Embryonic facial prominence (tissue), 1 donor: ENCODE results near the gene KDM4E.

Experiments
- DNase-seq: peaks from one replicate; pipeline ENCODE4 v3.0.0-alpha.2; 2016; ENCODE audit errors: extremely low spot score

Gene KDM4E

GRCh38 chr11:95050595-95051202, 25.6 kb downstream of the KDM4E start:
- no peak for DNase-seq

DNA sequence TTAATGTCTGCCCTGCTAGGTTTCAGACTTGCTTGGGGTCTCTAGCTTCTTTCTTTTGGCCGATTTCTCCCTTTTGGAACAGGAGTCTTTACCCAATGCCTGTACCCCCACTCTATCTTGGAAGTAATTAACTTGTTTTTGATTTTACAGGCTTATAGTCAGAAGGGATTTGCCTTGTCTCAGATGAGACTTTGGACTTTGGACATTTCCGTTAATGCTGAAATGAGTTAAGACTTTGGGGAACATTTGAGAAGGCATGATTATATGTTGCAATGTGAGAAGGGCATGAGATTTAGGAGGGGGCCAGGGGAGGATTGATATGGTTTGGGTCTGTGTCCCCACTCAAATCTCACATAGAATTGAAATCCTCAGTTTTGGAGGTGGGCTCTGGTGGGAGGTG, 29.3 kb downstream of the KDM4E start:
- DNase-seq, result no peak

DNA sequence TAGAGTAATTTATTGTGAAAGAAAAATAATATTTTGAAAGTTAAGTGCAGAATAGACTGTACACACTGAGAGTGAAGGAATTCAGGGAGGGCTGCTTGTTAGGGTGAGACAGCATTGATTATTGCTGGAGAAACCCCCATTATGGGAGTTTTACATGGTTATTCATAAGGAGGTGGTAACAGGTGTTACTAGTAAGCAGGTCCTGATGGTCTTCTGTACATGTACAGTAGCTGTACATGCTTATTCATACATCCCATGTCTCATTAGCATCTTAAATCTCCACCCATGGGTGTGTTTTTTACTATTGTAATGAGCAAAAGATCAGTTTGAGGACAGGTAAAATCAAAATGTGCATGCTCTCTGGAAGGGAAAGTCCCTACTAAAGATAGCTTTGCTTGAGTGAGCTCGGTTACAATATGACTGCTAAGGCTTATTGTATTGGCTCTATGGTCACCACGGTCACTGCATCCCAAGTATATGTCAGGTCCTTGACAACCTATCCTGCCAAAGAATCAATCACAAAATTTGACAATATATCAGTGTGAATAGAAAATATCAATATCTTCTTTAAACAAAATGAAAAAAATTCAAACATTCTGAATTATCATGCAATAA, 30.3 kb downstream of the KDM4E start:
- DNase-seq, result no peak

DNA sequence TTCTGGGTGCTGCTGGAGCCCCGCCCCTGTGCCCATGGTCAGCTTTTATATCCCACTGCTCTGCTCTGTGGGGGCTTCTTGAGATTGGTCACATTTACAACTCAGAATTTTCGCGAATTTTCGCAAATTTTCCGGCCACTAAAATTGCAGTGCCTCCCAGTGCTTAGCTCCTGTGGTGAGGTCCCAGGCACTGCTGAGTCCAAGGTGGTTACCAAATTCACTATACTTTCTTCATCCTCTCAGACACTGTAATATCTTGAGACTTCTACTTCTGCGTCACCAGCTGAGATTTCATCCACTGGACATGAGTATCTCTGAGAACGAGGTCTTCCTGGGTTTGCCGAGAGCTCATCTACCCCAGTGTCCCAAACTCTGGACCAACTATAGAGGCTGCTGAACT, 32.9 kb downstream of the KDM4E start:
- no peak for DNase-seq

DNA sequence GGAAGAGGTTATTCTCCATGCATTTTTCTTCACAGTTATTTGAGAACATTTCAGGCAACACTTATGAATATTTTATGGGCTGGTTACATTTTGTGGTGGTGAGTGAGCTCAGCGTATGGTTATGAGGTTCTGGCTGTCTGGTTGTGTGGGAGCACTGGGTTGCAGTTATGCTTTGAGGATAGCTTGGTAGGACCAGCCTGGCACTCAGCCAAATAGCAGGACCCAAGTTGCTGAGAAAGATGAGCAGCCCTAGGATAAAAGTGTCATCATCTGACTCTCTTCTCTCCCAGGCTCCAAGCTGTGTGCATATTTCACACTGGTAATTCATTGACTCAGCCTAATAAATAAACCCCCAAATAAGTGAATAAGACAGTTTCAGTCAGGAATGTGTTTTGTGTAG, 33.6 kb downstream of the KDM4E start:
- DNase-seq, result no peak

DNA sequence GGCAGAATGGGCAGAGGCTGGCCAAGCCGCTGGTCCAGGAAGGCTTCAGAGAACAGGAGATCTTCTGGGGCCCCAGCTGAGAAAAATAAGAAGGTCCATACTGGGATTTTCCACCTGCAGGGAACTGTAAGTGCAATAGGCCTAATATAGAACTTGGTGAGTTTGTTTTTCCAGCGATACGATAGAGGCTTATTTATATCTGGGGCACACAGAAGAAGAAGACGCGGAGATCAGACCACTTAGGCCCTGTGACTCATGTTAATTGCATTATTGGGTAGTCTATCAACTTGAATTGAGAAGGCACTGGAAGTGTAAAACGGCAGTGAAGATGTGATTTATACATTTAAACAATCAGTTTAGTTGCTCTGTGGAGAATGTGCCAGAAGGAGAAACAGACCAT, 34.0 kb downstream of the KDM4E start:
- no peak for DNase-seq

- no peak for DNase-seq
These were observed 40.3 kb downstream of the KDM4E start for GRCh38 chr11:95065336-95065735.

GRCh38 chr11:95066716-95067038, 41.6 kb downstream of the KDM4E start, which contains the start of gene SRSF8:
Gene SRSF8, plus strand, starts transcription at chr11:95066919. Its CDS starts 308 bp downstream, at chr11:95067227.
- no peak for DNase-seq

DNA sequence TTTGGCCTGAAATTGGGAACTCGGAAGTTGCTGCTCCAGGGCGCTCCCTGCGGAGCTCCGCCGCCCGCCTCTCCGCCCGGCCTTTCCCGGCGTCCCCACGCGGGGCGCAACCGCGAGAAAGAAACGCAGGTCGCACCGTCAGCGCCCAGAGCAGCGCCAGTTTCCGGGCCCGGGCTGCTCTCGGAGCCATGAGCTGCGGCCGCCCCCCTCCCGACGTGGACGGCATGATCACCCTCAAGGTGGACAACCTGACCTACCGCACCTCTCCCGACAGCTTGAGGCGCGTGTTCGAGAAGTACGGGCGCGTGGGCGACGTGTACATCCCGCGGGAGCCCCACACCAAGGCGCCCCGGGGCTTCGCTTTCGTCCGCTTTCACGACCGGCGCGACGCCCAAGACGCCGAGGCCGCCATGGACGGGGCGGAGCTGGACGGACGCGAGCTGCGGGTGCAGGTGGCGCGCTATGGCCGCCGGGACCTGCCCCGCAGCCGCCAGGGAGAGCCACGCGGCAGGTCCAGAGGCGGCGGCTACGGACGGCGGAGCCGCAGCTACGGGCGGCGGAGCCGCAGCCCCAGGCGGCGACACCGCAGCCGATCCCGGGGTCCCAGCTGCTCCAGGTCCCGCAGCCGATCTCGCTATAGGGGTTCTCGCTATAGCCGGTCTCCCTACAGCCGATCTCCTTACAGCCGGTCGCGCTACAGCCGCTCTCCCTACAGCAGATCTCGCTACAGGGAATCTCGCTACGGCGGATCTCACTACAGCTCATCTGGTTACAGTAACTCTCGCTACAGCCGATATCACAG, 42.2 kb downstream of the KDM4E start:
- peak; percentile 59 for DNase-seq

GRCh38 chr11:95067841-95068219, 42.8 kb downstream of the KDM4E start:
- DNase-seq, result no peak

- peak; percentile 54 for DNase-seq
These were observed 43.5 kb downstream of the KDM4E start for GRCh38 chr11:95068549-95068948.

DNA sequence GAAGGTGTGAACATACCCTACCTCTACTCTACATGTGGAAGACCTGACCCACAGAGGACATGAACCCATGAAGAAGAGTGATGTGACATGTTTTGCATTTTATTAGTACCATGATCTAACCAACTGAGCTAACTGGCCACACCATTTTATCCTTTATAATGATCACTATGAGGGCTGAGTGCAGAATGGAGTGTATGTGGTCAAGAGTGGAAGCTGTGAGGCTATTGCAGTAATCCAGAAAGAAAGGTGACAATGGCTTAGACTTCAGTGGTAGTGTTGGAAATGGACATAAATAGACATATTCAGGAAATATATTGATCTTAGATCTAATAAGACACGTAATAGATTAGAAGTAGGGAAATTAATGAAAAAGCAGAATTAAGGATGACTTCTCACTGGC, 45.4 kb downstream of the KDM4E start:
- DNase-seq, result peak; percentile 51

DNA sequence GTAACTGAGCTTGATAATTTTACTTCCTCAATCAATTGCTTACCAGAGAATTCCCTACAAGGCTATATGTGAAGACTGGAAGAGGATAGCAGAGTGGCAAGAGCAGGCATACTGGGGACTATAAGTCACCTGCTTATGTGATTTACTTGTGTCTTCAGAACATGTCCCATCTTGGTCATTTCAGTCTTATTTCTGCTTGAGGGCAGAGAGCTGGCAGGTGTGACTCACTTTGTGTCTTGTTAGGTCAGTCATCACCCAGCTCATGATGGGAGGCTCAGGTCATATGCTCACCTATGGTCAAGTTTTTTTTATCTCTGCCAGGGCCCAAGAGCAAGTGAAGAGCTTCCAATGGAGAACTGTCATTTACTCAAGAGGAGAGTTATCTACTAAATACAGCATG, 47.9 kb downstream of the KDM4E start:
- DNase-seq, result no peak

- DNase-seq, result no peak
These were observed 49.9 kb downstream of the KDM4E start for GRCh38 chr11:95074792-95075563.

DNA sequence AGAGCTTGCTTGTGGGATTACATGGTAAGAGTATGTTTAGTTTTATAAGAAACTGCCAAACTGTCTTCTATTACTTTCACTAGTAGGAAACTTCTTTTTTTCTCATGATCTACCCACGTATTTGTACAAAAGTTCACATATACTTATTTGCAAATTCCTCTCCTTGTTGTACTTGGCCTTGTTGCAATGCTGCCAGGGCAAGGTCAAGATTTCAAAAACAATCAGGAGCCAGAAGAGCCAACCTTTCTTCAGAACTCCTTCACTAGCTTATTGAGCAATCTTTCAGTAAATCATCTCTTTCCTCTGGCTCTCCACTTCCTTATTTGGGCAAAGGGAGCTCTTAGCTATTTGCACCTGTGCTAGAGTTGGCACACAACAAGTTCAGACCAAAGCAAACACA, 51.4 kb downstream of the KDM4E start:
- DNase-seq, result no peak

- DNase-seq, result no peak
These were observed 51.9 kb downstream of the KDM4E start for GRCh38 chr11:95076981-95077380.
